Measurements from ENCODE around the gene CLCN6.

Gene CLCN6

DNA sequence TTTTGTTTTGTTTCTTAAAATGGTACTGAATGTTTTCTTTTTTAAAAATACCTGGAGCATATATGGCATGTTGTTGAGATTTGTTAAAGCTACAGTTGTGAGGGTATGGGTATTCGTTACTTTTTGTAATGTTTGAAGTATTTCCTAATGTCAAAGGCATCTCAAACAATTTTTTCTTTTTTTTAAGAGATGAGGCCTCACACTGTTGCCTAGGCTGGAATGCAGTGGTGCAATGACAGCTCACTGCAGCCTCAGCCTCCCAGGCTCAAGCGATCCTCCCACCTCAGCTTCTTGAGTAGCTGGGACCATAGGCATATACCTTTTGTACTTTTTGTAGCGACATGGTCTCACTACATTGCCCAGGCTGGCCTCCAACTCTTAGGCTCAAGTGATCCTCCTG lies 16.1 kb downstream of the CLCN6 start:
- Histone ChIP-seq H3K4me1 (ENCODE audit: insufficient read depth, low read length) (no peaks in the 10 kb centered on the region), H3K9ac (ENCODE audit: low read length) (no peak overlapping the region), H3K27ac (ENCODE audit: low read depth, low read length) (no peak overlapping the region), H3K27me3 (ENCODE audit: control insufficient read depth in 1 of 2, insufficient read depth in 2 of 2, low read length in 2 of 2) (no peaks in the 10 kb centered on the region), H3K4me3 (ENCODE audit: low read depth in 1 of 2, low read length in 2 of 2) (no peak overlapping the region), H3K9me3 (ENCODE audit: low read length) (no peaks in the 10 kb centered on the region), H3K36me3 (ENCODE audit: insufficient read depth, low read length) (peaks cover 76% of the 10 kb centered on the region)

DNA sequence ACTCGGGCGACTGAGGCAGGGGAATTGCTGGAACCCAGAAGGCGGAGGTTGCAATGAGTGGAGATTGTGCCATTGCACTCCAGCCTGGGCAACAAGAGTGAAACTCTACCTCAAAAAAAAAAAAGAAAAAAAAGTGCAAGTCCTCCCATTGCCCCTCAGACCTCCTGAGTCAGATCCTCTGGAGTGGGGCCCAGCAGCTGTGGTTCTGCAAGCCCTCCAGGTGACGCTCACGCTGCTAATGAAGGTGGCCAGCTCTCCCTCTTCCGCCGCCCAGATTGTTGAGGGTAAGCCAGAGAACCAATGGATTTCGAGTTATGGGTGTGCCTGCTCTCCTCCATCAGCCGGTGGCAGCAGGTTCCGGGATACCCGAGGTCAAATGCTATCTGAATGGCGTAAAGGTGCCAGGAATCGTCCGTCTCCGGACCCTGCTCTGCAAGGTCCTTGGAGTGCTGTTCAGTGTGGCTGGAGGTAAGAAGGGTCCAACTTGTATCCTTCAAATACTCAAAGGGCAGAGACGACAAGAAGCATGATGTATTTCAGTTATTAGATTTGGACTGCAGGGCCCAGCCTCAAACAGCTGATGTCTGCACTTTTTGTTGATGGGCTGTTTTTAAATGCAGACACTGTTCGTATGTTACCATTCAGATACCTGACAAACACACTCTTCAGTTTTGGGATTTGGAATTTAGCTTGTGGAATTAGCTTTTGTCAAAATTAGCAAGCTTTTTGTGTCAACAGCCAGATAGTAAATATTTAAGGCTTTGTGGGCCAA lies 17.6 kb downstream of the CLCN6 start:
- peaks cover 79% of the 10 kb centered on the region for H3K36me3 ChIP-seq (ENCODE audit: insufficient read depth, low read length)

DNA sequence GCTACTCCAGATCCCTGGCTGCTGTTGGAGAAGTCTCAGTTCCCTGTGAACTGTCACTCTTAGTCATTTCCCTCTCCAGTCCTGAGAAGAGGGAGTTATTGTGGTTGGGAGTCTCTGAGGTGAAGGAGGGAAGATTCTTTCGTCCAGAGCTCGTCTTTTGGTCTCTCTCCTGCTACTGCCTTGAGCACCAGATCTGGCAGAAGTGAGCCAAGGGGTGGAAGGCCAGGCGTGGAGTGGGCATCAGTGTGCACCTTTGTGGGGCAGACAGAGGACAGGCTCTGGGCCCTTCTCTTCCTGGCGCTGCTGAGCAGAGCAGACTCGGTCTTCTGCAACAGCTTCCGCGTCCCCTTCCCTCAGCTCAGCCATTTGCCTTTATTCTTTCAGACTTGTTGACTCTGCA lies 19.1 kb downstream of the CLCN6 start:
- peaks cover 79% of the 10 kb centered on the region for H3K36me3 ChIP-seq (ENCODE audit: insufficient read depth, low read length)

More for the DNA sequence above, 17.6 kb downstream of the CLCN6 start:
- Histone ChIP-seq H3K9ac (ENCODE audit: low read length) (no peak overlapping the region), H3K4me3 (ENCODE audit: low read depth in 1 of 2, low read length in 2 of 2) (no peak overlapping the region), H3K27ac (ENCODE audit: low read depth, low read length) (no peak overlapping the region), H3K9me3 (ENCODE audit: low read length) (no peaks in the 10 kb centered on the region), H3K27me3 (ENCODE audit: control insufficient read depth in 1 of 2, insufficient read depth in 2 of 2, low read length in 2 of 2) (no peaks in the 10 kb centered on the region), H3K4me1 (ENCODE audit: insufficient read depth, low read length) (no peaks in the 10 kb centered on the region)

DNA sequence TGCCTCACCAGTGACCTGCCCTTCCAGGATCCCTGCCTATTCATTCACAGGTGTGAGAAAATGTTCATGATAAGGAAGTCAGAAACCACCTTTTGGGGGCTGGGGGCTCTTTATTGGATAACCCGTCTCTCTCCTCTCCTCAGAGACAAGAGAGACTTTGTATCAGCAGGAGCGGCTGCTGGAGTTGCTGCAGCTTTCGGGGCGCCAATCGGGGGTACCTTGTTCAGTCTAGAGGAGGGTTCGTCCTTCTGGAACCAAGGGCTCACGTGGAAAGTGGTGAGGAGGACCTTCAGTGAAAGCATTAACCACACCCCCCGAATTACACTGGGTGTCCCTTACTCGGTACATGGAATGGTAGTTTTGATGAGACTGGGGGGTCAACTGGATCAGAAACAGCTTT lies 21.0 kb downstream of the CLCN6 start:
- H3K27me3 ChIP-seq (ENCODE audit: control insufficient read depth in 1 of 2, insufficient read depth in 2 of 2, low read length in 2 of 2), result no peaks in the 10 kb centered on the region
- peaks cover 77% of the 10 kb centered on the region for H3K36me3 ChIP-seq (ENCODE audit: insufficient read depth, low read length)
- no peaks in the 10 kb centered on the region for H3K4me1 ChIP-seq (ENCODE audit: insufficient read depth, low read length)
- no peak overlapping the region for H3K9ac ChIP-seq (ENCODE audit: low read length)
- no peak overlapping the region for H3K27ac ChIP-seq (ENCODE audit: low read depth, low read length)
- H3K9me3 ChIP-seq (ENCODE audit: low read length), result no peaks in the 10 kb centered on the region
- H3K4me3 ChIP-seq (ENCODE audit: low read depth in 1 of 2, low read length in 2 of 2), result no peak overlapping the region

More for the DNA sequence above, 19.1 kb downstream of the CLCN6 start:
- no peak overlapping the region for H3K9ac ChIP-seq (ENCODE audit: low read length)
- no peak overlapping the region for H3K27ac ChIP-seq (ENCODE audit: low read depth, low read length)
- no peak overlapping the region for H3K4me3 ChIP-seq (ENCODE audit: low read depth in 1 of 2, low read length in 2 of 2)
- no peaks in the 10 kb centered on the region for H3K4me1 ChIP-seq (ENCODE audit: insufficient read depth, low read length)
- H3K27me3 ChIP-seq (ENCODE audit: control insufficient read depth in 1 of 2, insufficient read depth in 2 of 2, low read length in 2 of 2), result no peaks in the 10 kb centered on the region
- no peaks in the 10 kb centered on the region for H3K9me3 ChIP-seq (ENCODE audit: low read length)

DNA sequence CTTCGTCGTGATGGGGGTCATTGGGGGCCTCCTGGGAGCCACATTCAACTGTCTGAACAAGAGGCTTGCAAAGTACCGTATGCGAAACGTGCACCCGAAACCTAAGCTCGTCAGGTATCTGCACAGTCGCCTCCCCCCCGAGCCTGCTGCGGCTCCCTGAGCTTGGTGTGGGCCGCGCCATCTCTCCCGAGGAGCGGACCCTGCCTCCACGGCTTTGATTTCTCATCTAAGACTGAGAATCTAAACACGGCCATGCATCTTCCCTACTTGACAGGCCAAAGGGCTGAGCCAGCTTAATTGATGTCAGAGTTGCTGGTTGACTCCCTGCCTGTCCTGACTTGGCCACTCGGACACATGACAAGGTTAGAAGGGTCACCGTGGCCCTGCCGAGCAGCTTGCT lies 22.5 kb downstream of the CLCN6 start:
- H3K9ac ChIP-seq (ENCODE audit: low read length), result no peak overlapping the region
- H3K9me3 ChIP-seq (ENCODE audit: low read length), result no peaks in the 10 kb centered on the region
- peaks cover 82% of the 10 kb centered on the region for H3K36me3 ChIP-seq (ENCODE audit: insufficient read depth, low read length)
- no peak overlapping the region for H3K27ac ChIP-seq (ENCODE audit: low read depth, low read length)
- no peak overlapping the region for H3K4me3 ChIP-seq (ENCODE audit: low read depth in 1 of 2, low read length in 2 of 2)
- H3K27me3 ChIP-seq (ENCODE audit: control insufficient read depth in 1 of 2, insufficient read depth in 2 of 2, low read length in 2 of 2), result no peaks in the 10 kb centered on the region
- H3K4me1 ChIP-seq (ENCODE audit: insufficient read depth, low read length), result no peaks in the 10 kb centered on the region

DNA sequence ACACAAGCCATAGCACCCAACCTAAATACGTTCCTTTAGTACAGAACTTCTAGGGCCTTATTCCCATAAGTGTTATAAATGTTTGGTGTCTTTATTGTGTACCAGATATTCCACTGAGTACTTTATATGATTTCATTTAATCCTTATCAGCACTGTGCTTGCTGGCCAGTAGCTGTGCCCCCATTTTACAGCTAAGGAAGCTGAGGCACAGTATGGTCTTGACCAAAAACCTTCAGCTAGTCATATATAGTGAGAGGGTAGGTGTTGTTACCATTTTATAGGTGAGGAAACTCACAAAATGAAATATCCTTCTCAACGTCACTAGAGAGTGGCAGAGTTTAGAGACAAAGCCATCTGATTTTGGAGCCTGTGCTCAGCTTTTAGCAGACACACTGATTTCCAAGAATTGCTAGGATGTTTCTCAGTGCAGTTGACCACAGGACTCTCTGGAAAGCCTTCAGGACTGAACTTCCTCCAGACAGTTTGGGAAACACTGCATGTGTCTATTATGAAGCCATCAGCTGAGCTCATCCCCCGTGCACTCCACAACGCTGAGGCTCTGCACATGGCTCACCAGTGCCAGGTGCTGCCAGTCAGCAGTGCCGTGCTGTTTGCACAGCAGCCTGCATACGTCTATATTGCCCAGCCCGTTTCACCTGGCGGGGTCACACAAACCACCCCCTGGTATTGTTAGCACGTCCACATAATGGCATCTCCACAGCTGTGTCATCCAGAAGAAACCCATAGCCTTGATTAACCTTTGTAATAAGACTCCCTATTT lies 26.1 kb downstream of the CLCN6 start:
- no peak overlapping the region for H3K4me3 ChIP-seq (ENCODE audit: low read depth in 1 of 2, low read length in 2 of 2)
- peaks cover 82% of the 10 kb centered on the region for H3K36me3 ChIP-seq (ENCODE audit: insufficient read depth, low read length)
- no peak overlapping the region for H3K9ac ChIP-seq (ENCODE audit: low read length)
- H3K27me3 ChIP-seq (ENCODE audit: control insufficient read depth in 1 of 2, insufficient read depth in 2 of 2, low read length in 2 of 2), result no peaks in the 10 kb centered on the region
- no peak overlapping the region for H3K27ac ChIP-seq (ENCODE audit: low read depth, low read length)
- H3K4me1 ChIP-seq (ENCODE audit: insufficient read depth, low read length), result no peaks in the 10 kb centered on the region
- no peaks in the 10 kb centered on the region for H3K9me3 ChIP-seq (ENCODE audit: low read length)

DNA sequence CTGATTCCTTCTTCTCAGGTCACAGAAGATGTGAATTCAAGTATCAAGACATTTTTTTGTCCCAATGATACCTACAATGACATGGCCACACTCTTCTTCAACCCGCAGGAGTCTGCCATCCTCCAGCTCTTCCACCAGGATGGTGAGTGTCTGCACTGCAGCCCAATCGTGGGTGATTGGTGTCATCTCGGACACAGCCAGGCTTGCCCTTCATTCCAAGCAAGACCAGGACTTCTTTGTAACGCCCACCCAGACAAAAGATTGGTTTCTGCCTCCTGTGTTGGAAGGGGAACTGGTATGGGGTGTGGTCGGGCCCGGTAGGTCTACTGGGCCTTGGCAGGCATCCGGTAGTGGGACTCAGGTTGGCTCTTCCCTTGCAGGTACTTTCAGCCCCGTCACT lies 27.5 kb downstream of the CLCN6 start:
- Histone ChIP-seq H3K9ac (ENCODE audit: low read length) (no peak overlapping the region), H3K4me1 (ENCODE audit: insufficient read depth, low read length) (no peaks in the 10 kb centered on the region), H3K4me3 (ENCODE audit: low read depth in 1 of 2, low read length in 2 of 2) (no peak overlapping the region), H3K27ac (ENCODE audit: low read depth, low read length) (no peak overlapping the region), H3K36me3 (ENCODE audit: insufficient read depth, low read length) (peaks cover 84% of the 10 kb centered on the region), H3K27me3 (ENCODE audit: control insufficient read depth in 1 of 2, insufficient read depth in 2 of 2, low read length in 2 of 2) (no peaks in the 10 kb centered on the region), H3K9me3 (ENCODE audit: low read length) (no peaks in the 10 kb centered on the region)

DNA sequence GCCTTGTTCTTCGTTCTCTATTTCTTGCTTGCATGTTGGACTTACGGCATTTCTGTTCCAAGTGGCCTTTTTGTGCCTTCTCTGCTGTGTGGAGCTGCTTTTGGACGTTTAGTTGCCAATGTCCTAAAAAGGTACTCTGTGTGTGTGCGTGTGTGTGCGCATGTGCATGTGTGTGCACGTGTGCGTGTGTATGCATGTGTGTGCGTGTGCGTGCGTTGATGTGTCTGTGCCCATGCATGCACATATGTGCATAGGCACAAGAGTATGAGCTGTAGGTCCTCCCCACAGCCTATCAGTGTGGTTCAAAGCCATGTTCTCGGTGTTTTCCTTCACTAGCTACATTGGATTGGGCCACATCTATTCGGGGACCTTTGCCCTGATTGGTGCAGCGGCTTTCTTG lies 27.9 kb downstream of the CLCN6 start:
- Histone ChIP-seq H3K27me3 (ENCODE audit: control insufficient read depth in 1 of 2, insufficient read depth in 2 of 2, low read length in 2 of 2) (no peaks in the 10 kb centered on the region), H3K27ac (ENCODE audit: low read depth, low read length) (no peak overlapping the region), H3K9me3 (ENCODE audit: low read length) (no peaks in the 10 kb centered on the region), H3K4me1 (ENCODE audit: insufficient read depth, low read length) (no peaks in the 10 kb centered on the region), H3K36me3 (ENCODE audit: insufficient read depth, low read length) (peaks cover 83% of the 10 kb centered on the region), H3K9ac (ENCODE audit: low read length) (no peak overlapping the region), H3K4me3 (ENCODE audit: low read depth in 1 of 2, low read length in 2 of 2) (no peak overlapping the region)

DNA sequence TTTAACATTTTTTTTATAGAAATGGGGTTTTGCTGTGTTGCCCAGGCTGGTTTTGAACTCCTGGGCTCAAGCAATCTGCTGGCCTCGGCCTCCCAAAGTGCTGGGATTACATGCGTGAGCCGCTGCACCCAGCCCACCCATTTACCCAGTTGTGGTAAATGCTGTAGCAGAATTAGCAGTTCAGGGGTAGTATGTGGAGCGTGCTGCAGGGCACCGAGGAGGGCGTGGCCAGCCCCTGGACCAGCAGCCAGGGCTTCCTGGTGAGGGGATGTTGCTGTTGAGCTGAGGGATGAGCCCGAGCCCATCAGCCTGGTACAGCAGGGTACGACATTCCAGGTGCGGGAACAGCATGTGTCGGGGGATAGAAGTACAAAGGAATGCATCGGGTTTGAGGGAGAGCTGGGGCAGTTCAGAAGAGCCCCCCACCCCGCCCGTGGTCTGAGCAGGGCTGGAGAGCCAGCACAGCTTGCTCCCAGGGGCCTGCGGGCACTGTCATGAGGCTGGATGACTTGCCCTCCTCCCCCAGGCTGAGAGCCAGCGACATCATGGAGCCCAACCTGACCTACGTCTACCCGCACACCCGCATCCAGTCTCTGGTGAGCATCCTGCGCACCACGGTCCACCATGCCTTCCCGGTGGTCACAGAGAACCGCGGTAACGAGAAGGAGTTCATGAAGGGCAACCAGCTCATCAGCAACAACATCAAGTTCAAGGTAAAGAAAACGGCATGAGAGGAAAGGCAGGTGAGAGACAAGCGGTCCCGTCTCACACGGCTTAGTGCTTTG lies 29.6 kb downstream of the CLCN6 start:
- Histone ChIP-seq H3K27ac (ENCODE audit: low read depth, low read length) (no peak overlapping the region), H3K27me3 (ENCODE audit: control insufficient read depth in 1 of 2, insufficient read depth in 2 of 2, low read length in 2 of 2) (no peaks in the 10 kb centered on the region), H3K4me3 (ENCODE audit: low read depth in 1 of 2, low read length in 2 of 2) (no peak overlapping the region), H3K9ac (ENCODE audit: low read length) (no peak overlapping the region), H3K9me3 (ENCODE audit: low read length) (no peaks in the 10 kb centered on the region), H3K36me3 (ENCODE audit: insufficient read depth, low read length) (peaks cover 85% of the 10 kb centered on the region), H3K4me1 (ENCODE audit: insufficient read depth, low read length) (no peaks in the 10 kb centered on the region)

DNA sequence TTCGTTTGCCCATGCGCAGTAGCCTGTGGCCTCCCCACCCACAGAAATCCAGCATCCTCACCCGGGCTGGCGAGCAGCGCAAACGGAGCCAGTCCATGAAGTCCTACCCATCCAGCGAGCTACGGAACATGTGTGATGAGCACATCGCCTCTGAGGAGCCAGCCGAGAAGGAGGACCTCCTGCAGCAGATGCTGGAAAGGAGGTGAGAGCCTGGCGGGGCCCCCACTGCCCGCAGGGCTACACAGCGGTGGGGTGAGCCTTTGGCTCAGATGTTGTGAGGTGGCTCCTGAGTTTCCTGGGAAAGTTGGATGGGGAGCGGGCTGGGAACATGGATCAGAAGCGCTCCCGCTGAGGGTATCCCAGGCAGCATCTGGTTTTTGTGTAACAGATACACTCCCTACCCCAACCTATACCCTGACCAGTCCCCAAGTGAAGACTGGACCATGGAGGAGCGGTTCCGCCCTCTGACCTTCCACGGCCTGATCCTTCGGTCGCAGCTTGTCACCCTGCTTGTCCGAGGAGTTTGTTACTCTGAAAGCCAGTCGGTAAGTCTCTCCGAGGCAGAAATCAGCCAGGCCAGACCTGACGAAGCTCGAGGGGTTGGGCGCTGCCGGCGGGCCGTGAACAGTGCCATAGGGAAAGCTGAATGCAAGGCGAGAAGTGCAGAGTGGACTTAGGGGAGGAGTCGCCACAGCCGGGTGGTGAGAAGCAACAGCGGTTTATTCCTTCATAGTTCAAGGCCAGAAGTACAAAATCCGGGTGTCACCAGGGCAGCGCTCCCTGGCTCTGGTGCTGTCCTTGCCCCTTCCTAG lies 31.2 kb downstream of the CLCN6 start:
- H3K4me1 ChIP-seq (ENCODE audit: insufficient read depth, low read length), result no peaks in the 10 kb centered on the region
- H3K27me3 ChIP-seq (ENCODE audit: control insufficient read depth in 1 of 2, insufficient read depth in 2 of 2, low read length in 2 of 2), result no peaks in the 10 kb centered on the region
- H3K9me3 ChIP-seq (ENCODE audit: low read length), result no peaks in the 10 kb centered on the region
- H3K36me3 ChIP-seq (ENCODE audit: insufficient read depth, low read length), result peaks cover 96% of the 10 kb centered on the region
- H3K27ac ChIP-seq (ENCODE audit: low read depth, low read length), result no peak overlapping the region
- no peak overlapping the region for H3K9ac ChIP-seq (ENCODE audit: low read length)
- H3K4me3 ChIP-seq (ENCODE audit: low read depth in 1 of 2, low read length in 2 of 2), result no peak overlapping the region

All from muscle layer of colon (tissue), 2 donors.